Smooth muscle cell (in vitro differentiated cells): ENCODE results near the gene CASKIN1. TPM values are rescaled to one million over a fixed set of nuclear protein-coding genes. Genes with fewer than 3 reads are reported as not detected.

Source experiments
- DNase-seq: peaks from one replicate; lab custom pipeline; 2025; ENCODE audit not compliant: unreplicated experiment; lab: John Stamatoyannopoulos, UW
- H2AFZ ChIP-seq: fragments of 200-600 bp; sonication (generic); 2 replicates; pipeline ENCODE4 v1.6.0; 2016; ENCODE audit warnings: antibody characterized with exemption, low read depth, mild to moderate bottlenecking
- H3F3A ChIP-seq: fragments of 200-600 bp; sonication (generic); 2 replicates; pipeline ENCODE4 v1.6.0; 2017; ENCODE audit warnings: antibody characterized with exemption, low read depth
- H3K27ac ChIP-seq: fragments of 200-600 bp; sonication (generic); 2 replicates; pipeline ENCODE4 v1.5.1; 2016; ENCODE audit warnings: low read depth, mild to moderate bottlenecking
- H3K27me3 ChIP-seq: fragments of 200-600 bp; sonication (generic); 2 replicates; pipeline ENCODE4 v1.6.1; 2016; ENCODE audit warnings: low read depth, mild to moderate bottlenecking
- H3K36me3 ChIP-seq: fragments of 200-600 bp; sonication (generic); 2 replicates; pipeline ENCODE4 v1.5.1; 2016; ENCODE audit warnings: low read depth
- H3K4me1 ChIP-seq: fragments of 200-600 bp; sonication (generic); 2 replicates; pipeline ENCODE4 v1.5.1; 2016; ENCODE audit warnings: low read depth
- H3K4me2 ChIP-seq: fragments of 200-600 bp; sonication (generic); 2 replicates; pipeline ENCODE4 v1.6.0; 2016; ENCODE audit warnings: mild to moderate bottlenecking
- H3K4me3 ChIP-seq: fragments of 200-600 bp; sonication (generic); 2 replicates; pipeline ENCODE4 v1.5.1; 2016; ENCODE audit warnings: mild to moderate bottlenecking
- H3K79me2 ChIP-seq: fragments of 200-600 bp; sonication (generic); 2 replicates; pipeline ENCODE4 v1.6.0; 2016; ENCODE audit warnings: low read depth, mild to moderate bottlenecking
- H3K9ac ChIP-seq: fragments of 200-600 bp; sonication (generic); 2 replicates; pipeline ENCODE4 v1.6.0; 2016; ENCODE audit warnings: low read depth
- H3K9me3 ChIP-seq: fragments of 200-600 bp; sonication (generic); replicated peaks from 2 replicates; pipeline ENCODE4 v1.5.1; 2016; ENCODE audit warnings: low read depth
- H4K20me1 ChIP-seq: fragments of 200-600 bp; sonication (generic); 2 replicates; pipeline ENCODE4 v1.6.0; 2016; ENCODE audit warnings: low read depth
- CTCF ChIP-seq: fragments of 200-600 bp; sonication (generic); IDR thresholded peaks from 2 replicates; pipeline ENCODE4 v1.5.1; 2017; ENCODE audit warnings: borderline replicate concordance, mild to moderate bottlenecking, antibody characterized with exemption; ENCODE audit not compliant: insufficient read depth, poor library complexity, severe bottlenecking
- WGBS: methylation state at CpG from one replicate; pipeline ENCODE4 v1.1.7; 2016; ENCODE audit warnings: low lambda C conversion rate; 5-methylcytosine and 5-hydroxymethylcytosine counted together
- polyA plus RNA-seq: library from polyadenylated mRNA; unstranded; fragments of >200 nt; fragmentation: Nextera tagmentation; extraction: Ambion mirVana; gene quantifications from 2 replicates; pipeline ENCODE4 v1.2.1, GENCODE V29; 2016
- total RNA-seq: library from RNA; depleted of rRNA; stranded (reverse); fragments of >200 nt; gene quantifications from 2 replicates; pipeline ENCODE4 v1.2.3, GENCODE V29; 2014

The CASKIN1 gene
- total and polyA plus RNA-seq, 2 experiments from 2014 or later: 0.09 to 0.45 TPM

- TF ChIP-seq CTCF: no peak
- Histone ChIP-seq H3K4me1 (peaks cover 17% of the 10 kb centered on the region), H4K20me1 (peaks cover 73% of the 10 kb centered on the region), H3F3A (no peaks in the 10 kb centered on the region), H3K27me3 (peaks cover 22% of the 10 kb centered on the region), H3K27ac (no peak overlapping the region), H3K4me2 (no peak overlapping the region), H3K36me3 (no peaks in the 10 kb centered on the region), H3K9ac (no peak overlapping the region), H3K9me3 (no peaks in the 10 kb centered on the region), H2AFZ (no peak overlapping the region), H3K4me3 (no peak overlapping the region), H3K79me2 (peaks cover 5% of the 10 kb centered on the region)
- 95% methylated on average over 24 of the region's 28 CpGs for WGBS
- no peak for DNase-seq
Measured at GRCh38 chr16:2233046-2233775, 36.8 kb upstream of the CASKIN1 start.

GRCh38 chr16:2232094-2232990 lies 35.9 kb upstream of the CASKIN1 start:
- Histone ChIP-seq H3K79me2 (peaks cover 14% of the 10 kb centered on the region), H3K4me3 (no peak overlapping the region), H3K9ac (no peak overlapping the region), H4K20me1 (peaks cover 76% of the 10 kb centered on the region), H2AFZ (no peak overlapping the region), H3F3A (no peaks in the 10 kb centered on the region), H3K4me1 (peaks cover 12% of the 10 kb centered on the region), H3K36me3 (no peaks in the 10 kb centered on the region), H3K9me3 (no peaks in the 10 kb centered on the region), H3K4me2 (no peak overlapping the region), H3K27ac (no peak overlapping the region), H3K27me3 (peaks cover 14% of the 10 kb centered on the region)
- DNase-seq: no peak
- 95% methylated on average over 39 of the region's 41 CpGs for WGBS
- no peak for TF ChIP-seq CTCF

- no peak overlapping the region for H3K4me3 ChIP-seq
- DNase-seq: no peak
- no peak overlapping the region for H3K9ac ChIP-seq
- 79% methylated on average over 29 of the region's 29 CpGs for WGBS
- no peaks in the 10 kb centered on the region for H3K36me3 ChIP-seq
- TF ChIP-seq CTCF: no peak
- peaks cover 24% of the 10 kb centered on the region for H3K79me2 ChIP-seq
- H3K27ac ChIP-seq: no peak overlapping the region
- no peak overlapping the region for H3K4me2 ChIP-seq
- peaks cover 81% of the 10 kb centered on the region for H4K20me1 ChIP-seq
- H2AFZ ChIP-seq: no peak overlapping the region
- peaks cover 2% of the 10 kb centered on the region for H3K4me1 ChIP-seq
- H3F3A ChIP-seq: no peaks in the 10 kb centered on the region
- peaks cover 3% of the 10 kb centered on the region for H3K27me3 ChIP-seq
- H3K9me3 ChIP-seq: no peaks in the 10 kb centered on the region
Measured at GRCh38 chr16:2231016-2231931, 34.9 kb upstream of the CASKIN1 start.
